WTC11 (cell line): ENCODE data around the gene TRIM46. TPM values are rescaled to one million over a fixed set of nuclear protein-coding genes. Genes with fewer than 3 reads are reported as not detected.

Experiments
- ATAC-seq: fragments of 200-7000 bp; cut with Tn5 transposase; 2 replicates; pipeline ENCODE4 v1.10.0; 2021; ENCODE audit warnings: mild to moderate bottlenecking, moderate library complexity
- CTCF ChIA-PET: fragments of 300-600 bp; sonication (Branson Sonifier 250); formaldehyde crosslinking; loops from one replicate; lab custom pipeline; 2021; ENCODE audit warnings: antibody characterized with exemption; lab: Charles Lee
- POLR2A ChIA-PET: fragments of 350-600 bp; sonication (Branson Sonifier 250); formaldehyde crosslinking; loops from one replicate; lab custom pipeline; 2021; ENCODE audit warnings: antibody characterized with exemption; lab: Charles Lee
- DNase-seq: peaks from one replicate; pipeline ENCODE4 v3.0.0; 2021; ENCODE audit warnings: low spot score
- H3K27ac Mint-ChIP-seq: 2 replicates; pipeline ENCODE4 v1.8.0; 2021; ENCODE audit warnings: mixed read lengths
- H3K27me3 Mint-ChIP-seq: 2 replicates; pipeline ENCODE4 v1.8.0; 2021; ENCODE audit warnings: low read depth, mild to moderate bottlenecking, moderate library complexity, mixed read lengths
- H3K36me3 Mint-ChIP-seq: 2 replicates; pipeline ENCODE4 v1.8.0; 2021; ENCODE audit warnings: mixed read lengths
- H3K4me1 Mint-ChIP-seq: 2 replicates; pipeline ENCODE4 v1.8.0; 2022; ENCODE audit warnings: mixed read lengths
- H3K4me3 Mint-ChIP-seq: 2 replicates; pipeline ENCODE4 v1.8.0; 2021; ENCODE audit warnings: mild to moderate bottlenecking, moderate library complexity, mixed read lengths
- H3K9me3 Mint-ChIP-seq: 2 replicates; pipeline ENCODE4 v1.8.0; 2021; ENCODE audit warnings: mixed read lengths
- ATF1 ChIP-seq: sonication (generic); formaldehyde crosslinking; IDR thresholded peaks from 2 replicates; pipeline ENCODE4 v1.8.1; 2023; ENCODE audit warnings: mild to moderate bottlenecking, moderate library complexity, missing genetic modification reagents
- GABPB1 ChIP-seq: sonication (generic); formaldehyde crosslinking; IDR thresholded peaks from 2 replicates; pipeline ENCODE4 v1.8.1; 2023; ENCODE audit warnings: mild to moderate bottlenecking, missing genetic modification reagents
- GRHL2 ChIP-seq: fragments of 250-450 bp; sonication (Bioruptor Pico); IDR thresholded peaks from 2 replicates; pipeline ENCODE4 v1.8.0; 2022; ENCODE audit warnings: mild to moderate bottlenecking, moderate library complexity; ENCODE audit not compliant: insufficient replicate concordance, severe bottlenecking
- NFYB ChIP-seq: sonication (generic); formaldehyde crosslinking; conservative IDR thresholded peaks from 2 replicates; pipeline ENCODE4 v1.8.0; 2022; ENCODE audit warnings: low read depth, missing genetic modification reagents
- PRRX2 ChIP-seq: fragments of 250-450 bp; sonication (Bioruptor Pico); IDR thresholded peaks from 2 replicates; pipeline ENCODE4 v1.8.0; 2021; ENCODE audit warnings: mild to moderate bottlenecking
- TP53 ChIP-seq: sonication (generic); formaldehyde crosslinking; IDR thresholded peaks from 2 replicates; pipeline ENCODE4 v1.8.1; 2023; ENCODE audit warnings: mild to moderate bottlenecking, missing genetic modification reagents
- ZBTB21 ChIP-seq: sonication (generic); formaldehyde crosslinking; IDR thresholded peaks from 2 replicates; pipeline ENCODE4 v1.8.1; 2023; ENCODE audit warnings: mild to moderate bottlenecking, missing genetic modification reagents, borderline replicate concordance
- ZNF232 ChIP-seq: sonication (generic); formaldehyde crosslinking; IDR thresholded peaks from 2 replicates; pipeline ENCODE4 v1.8.0; 2022; ENCODE audit warnings: mild to moderate bottlenecking, missing genetic modification reagents
- ZNF317 ChIP-seq: sonication (generic); formaldehyde crosslinking; IDR thresholded peaks from 2 replicates; pipeline ENCODE4 v1.8.1; 2023; ENCODE audit warnings: low read depth, mild to moderate bottlenecking, moderate library complexity, missing genetic modification reagents, borderline replicate concordance
- total RNA-seq: library from RNA; stranded (reverse); gene quantifications from 3 replicates; pipeline ENCODE4 v1.2.3, GENCODE V29; 2021
- TF ChIP-seq, protein P1 (sequence below): sonication (generic); formaldehyde crosslinking; IDR thresholded peaks from 2 replicates; pipeline ENCODE4 v1.8.1; 2022; ENCODE audit warnings: low read depth, mild to moderate bottlenecking, moderate library complexity, missing genetic modification reagents, borderline replicate concordance
- TF ChIP-seq, protein P2 (sequence below): sonication (generic); formaldehyde crosslinking; IDR thresholded peaks from 2 replicates; pipeline ENCODE4 v1.8.0; 2022; ENCODE audit warnings: mild to moderate bottlenecking, missing genetic modification reagents
- TF ChIP-seq, protein P3 (sequence below): sonication (generic); formaldehyde crosslinking; IDR thresholded peaks from 2 replicates; pipeline ENCODE4 v1.8.0; 2023; ENCODE audit warnings: missing genetic modification reagents, mild to moderate bottlenecking, borderline replicate concordance
- TF ChIP-seq, protein P4 (sequence below): sonication (generic); formaldehyde crosslinking; IDR thresholded peaks from 2 replicates; pipeline ENCODE4 v1.8.1; 2023; ENCODE audit warnings: mild to moderate bottlenecking, moderate library complexity, missing genetic modification reagents
- TF ChIP-seq, protein P5 (sequence below): sonication (generic); formaldehyde crosslinking; IDR thresholded peaks from 2 replicates; pipeline ENCODE4 v1.8.1; 2023; ENCODE audit warnings: mild to moderate bottlenecking, missing genetic modification reagents, moderate library complexity
- TF ChIP-seq, protein P6 (sequence below): sonication (generic); formaldehyde crosslinking; IDR thresholded peaks from 2 replicates; pipeline ENCODE4 v1.8.1; 2023; ENCODE audit warnings: mild to moderate bottlenecking, missing genetic modification reagents
- TF ChIP-seq, protein P7 (sequence below): fragments of 250-450 bp; sonication (Bioruptor Pico); conservative IDR thresholded peaks from 2 replicates; pipeline ENCODE4 v1.9.0; 2021; ENCODE audit warnings: mild to moderate bottlenecking
- TF ChIP-seq, protein P8 (sequence below): sonication (generic); formaldehyde crosslinking; IDR thresholded peaks from 2 replicates; pipeline ENCODE4 v1.8.1; 2022; ENCODE audit warnings: mild to moderate bottlenecking, moderate library complexity, missing genetic modification reagents

The TRIM46 gene
- total RNA-seq, 1 experiment from 2014 or later, result 22.1 TPM

DNA sequence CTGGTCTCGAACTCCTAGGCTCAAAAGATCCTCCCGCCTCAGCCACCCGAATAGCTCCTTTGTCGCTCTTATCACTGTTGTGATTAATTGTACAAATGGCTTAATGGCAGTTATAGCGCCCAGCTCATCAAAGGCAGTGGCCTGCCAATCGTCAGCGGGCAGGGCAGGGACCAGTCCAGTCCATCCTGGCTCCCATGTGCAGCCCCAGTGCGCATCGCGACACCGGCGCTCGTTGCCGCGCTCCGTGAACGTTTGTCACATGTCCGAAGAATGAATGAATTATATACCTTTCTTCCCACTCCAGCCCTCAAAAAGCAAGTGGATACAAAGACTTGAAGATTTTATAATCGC is 53.2 kb downstream of the TRIM46 start:
- H3K36me3 Mint-ChIP-seq, result no peaks in the 10 kb centered on the region
- DNase-seq, result peak; percentile 60
- POLR2A ChIA-PET, result interaction anchor here (0.7 to 1.4 kb wide), 6 partner anchors 17 to 210 kb away, joined by 3 to 6 read pairs (median 4); no protein-coding TSS in a partner anchor
- ATAC-seq, result peak; percentile 29
- no peaks in the 10 kb centered on the region for H3K9me3 Mint-ChIP-seq
- H3K4me1 Mint-ChIP-seq, result peaks cover 25% of the 10 kb centered on the region
- H3K4me3 Mint-ChIP-seq, result peak overlapping the region; percentile 92
- TF ChIP-seq, protein P1, sequence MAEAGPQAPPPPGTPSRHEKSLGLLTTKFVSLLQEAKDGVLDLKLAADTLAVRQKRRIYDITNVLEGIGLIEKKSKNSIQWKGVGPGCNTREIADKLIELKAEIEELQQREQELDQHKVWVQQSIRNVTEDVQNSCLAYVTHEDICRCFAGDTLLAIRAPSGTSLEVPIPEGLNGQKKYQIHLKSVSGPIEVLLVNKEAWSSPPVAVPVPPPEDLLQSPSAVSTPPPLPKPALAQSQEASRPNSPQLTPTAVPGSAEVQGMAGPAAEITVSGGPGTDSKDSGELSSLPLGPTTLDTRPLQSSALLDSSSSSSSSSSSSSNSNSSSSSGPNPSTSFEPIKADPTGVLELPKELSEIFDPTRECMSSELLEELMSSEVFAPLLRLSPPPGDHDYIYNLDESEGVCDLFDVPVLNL (CRISPR knock-in tag), result no peak
- TF ChIP-seq ZBTB21 (CRISPR knock-in tag) (no peak), GABPB1 (0 out of 2 replicates have a peak, but pooled peaks have one; percentile 16), PRRX2 (no peak), ZNF317 (CRISPR knock-in tag) (no peak), ATF1 (CRISPR knock-in tag) (no peak)
- TF ChIP-seq, protein P2, sequence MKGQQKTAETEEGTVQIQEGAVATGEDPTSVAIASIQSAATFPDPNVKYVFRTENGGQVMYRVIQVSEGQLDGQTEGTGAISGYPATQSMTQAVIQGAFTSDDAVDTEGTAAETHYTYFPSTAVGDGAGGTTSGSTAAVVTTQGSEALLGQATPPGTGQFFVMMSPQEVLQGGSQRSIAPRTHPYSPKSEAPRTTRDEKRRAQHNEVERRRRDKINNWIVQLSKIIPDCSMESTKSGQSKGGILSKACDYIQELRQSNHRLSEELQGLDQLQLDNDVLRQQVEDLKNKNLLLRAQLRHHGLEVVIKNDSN (CRISPR knock-in tag), result no peak
- TF ChIP-seq, protein P3, sequence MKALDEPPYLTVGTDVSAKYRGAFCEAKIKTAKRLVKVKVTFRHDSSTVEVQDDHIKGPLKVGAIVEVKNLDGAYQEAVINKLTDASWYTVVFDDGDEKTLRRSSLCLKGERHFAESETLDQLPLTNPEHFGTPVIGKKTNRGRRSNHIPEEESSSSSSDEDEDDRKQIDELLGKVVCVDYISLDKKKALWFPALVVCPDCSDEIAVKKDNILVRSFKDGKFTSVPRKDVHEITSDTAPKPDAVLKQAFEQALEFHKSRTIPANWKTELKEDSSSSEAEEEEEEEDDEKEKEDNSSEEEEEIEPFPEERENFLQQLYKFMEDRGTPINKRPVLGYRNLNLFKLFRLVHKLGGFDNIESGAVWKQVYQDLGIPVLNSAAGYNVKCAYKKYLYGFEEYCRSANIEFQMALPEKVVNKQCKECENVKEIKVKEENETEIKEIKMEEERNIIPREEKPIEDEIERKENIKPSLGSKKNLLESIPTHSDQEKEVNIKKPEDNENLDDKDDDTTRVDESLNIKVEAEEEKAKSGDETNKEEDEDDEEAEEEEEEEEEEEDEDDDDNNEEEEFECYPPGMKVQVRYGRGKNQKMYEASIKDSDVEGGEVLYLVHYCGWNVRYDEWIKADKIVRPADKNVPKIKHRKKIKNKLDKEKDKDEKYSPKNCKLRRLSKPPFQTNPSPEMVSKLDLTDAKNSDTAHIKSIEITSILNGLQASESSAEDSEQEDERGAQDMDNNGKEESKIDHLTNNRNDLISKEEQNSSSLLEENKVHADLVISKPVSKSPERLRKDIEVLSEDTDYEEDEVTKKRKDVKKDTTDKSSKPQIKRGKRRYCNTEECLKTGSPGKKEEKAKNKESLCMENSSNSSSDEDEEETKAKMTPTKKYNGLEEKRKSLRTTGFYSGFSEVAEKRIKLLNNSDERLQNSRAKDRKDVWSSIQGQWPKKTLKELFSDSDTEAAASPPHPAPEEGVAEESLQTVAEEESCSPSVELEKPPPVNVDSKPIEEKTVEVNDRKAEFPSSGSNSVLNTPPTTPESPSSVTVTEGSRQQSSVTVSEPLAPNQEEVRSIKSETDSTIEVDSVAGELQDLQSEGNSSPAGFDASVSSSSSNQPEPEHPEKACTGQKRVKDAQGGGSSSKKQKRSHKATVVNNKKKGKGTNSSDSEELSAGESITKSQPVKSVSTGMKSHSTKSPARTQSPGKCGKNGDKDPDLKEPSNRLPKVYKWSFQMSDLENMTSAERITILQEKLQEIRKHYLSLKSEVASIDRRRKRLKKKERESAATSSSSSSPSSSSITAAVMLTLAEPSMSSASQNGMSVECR (CRISPR knock-in tag), result no peak
- TF ChIP-seq, protein P4, sequence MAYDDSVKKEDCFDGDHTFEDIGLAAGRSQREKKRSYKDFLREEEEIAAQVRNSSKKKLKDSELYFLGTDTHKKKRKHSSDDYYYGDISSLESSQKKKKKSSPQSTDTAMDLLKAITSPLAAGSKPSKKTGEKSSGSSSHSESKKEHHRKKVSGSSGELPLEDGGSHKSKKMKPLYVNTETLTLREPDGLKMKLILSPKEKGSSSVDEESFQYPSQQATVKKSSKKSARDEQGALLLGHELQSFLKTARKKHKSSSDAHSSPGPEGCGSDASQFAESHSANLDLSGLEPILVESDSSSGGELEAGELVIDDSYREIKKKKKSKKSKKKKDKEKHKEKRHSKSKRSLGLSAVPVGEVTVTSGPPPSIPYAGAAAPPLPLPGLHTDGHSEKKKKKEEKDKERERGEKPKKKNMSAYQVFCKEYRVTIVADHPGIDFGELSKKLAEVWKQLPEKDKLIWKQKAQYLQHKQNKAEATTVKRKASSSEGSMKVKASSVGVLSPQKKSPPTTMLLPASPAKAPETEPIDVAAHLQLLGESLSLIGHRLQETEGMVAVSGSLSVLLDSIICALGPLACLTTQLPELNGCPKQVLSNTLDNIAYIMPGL (CRISPR knock-in tag), result peak; percentile 10; the same call in 1 of the 2 replicates
- TF ChIP-seq, protein P5, sequence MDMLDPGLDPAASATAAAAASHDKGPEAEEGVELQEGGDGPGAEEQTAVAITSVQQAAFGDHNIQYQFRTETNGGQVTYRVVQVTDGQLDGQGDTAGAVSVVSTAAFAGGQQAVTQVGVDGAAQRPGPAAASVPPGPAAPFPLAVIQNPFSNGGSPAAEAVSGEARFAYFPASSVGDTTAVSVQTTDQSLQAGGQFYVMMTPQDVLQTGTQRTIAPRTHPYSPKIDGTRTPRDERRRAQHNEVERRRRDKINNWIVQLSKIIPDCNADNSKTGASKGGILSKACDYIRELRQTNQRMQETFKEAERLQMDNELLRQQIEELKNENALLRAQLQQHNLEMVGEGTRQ (CRISPR knock-in tag), result no peak
- TF ChIP-seq, protein P6, sequence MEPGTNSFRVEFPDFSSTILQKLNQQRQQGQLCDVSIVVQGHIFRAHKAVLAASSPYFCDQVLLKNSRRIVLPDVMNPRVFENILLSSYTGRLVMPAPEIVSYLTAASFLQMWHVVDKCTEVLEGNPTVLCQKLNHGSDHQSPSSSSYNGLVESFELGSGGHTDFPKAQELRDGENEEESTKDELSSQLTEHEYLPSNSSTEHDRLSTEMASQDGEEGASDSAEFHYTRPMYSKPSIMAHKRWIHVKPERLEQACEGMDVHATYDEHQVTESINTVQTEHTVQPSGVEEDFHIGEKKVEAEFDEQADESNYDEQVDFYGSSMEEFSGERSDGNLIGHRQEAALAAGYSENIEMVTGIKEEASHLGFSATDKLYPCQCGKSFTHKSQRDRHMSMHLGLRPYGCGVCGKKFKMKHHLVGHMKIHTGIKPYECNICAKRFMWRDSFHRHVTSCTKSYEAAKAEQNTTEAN (CRISPR knock-in tag), result peak; percentile 30; the same call in 1 of the 2 replicates
- H3K27ac Mint-ChIP-seq, result peak overlapping the region; percentile 95
- peaks cover 29% of the 10 kb centered on the region for H3K27me3 Mint-ChIP-seq
- CTCF ChIA-PET, result interaction anchor here (0.9 to 6.1 kb wide), 14 partner anchors 18 to 209 kb away, joined by 3 to 48 read pairs (median 4); partner anchors contain the start of genes CLK2, KRTCAP2, MTX1 and THBS3

DNA sequence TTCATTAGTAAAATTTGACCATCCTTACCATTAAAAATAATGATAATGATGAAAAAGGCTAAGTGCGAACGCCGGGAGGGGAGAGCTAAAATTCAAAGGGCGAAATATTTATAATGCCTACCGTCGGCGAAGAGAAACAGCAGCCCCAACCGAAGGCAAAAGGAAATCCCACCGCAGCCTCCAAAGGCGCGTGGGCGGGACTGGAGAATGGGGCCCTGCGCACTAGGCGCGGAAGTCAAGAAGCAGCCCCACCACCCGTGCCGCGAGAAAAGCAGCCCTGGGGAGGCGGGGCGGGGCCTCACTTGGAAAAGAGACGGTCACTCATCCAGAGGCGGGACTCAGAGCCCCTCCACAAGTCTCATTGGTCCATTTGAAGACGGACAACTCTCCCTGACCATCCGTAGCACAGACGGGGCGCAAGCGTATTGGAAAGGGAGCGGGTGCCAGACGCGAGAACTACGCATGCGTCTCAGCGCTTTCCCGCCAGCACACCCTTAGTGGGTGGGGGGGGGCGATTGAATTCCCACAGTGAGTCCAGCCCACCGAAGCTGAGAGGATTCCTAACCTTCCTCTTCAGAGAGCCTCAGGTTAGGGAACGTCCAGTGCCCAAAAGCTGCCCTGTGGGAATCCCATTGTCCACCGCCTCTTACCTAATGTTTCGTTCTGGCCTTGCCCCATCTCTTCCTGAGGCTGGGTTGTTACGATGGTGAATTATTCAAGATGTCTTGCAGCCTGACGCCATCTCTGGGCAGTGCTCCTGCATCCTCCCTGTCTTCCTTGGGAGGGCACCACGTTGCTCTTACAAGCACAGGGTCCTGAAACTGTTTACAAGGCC is 53.8 kb downstream of the TRIM46 start:
- peak overlapping the region; percentile 97 for H3K27ac Mint-ChIP-seq
- H3K27me3 Mint-ChIP-seq, result peaks cover 29% of the 10 kb centered on the region
- ATAC-seq (peak; percentile 96), DNase-seq (peak; percentile 97)
- H3K36me3 Mint-ChIP-seq, result no peaks in the 10 kb centered on the region
- ChIA-PET CTCF (interaction anchor here (0.6 to 6.1 kb wide), 15 partner anchors 18 to 210 kb away, joined by 3 to 48 read pairs (median 4); partner anchors contain the start of genes CLK2, KRTCAP2, MTX1 and THBS3), POLR2A (interaction anchor here (0.6 to 1.8 kb wide), 9 partner anchors 17 to 89 kb away, joined by 3 to 6 read pairs (median 4); partner anchors contain the start of genes CLK2 and THBS3)
- no peaks in the 10 kb centered on the region for H3K9me3 Mint-ChIP-seq
- H3K4me3 Mint-ChIP-seq, result peak overlapping the region; percentile 92
- peaks cover 22% of the 10 kb centered on the region for H3K4me1 Mint-ChIP-seq
- TF ChIP-seq, protein P7, sequence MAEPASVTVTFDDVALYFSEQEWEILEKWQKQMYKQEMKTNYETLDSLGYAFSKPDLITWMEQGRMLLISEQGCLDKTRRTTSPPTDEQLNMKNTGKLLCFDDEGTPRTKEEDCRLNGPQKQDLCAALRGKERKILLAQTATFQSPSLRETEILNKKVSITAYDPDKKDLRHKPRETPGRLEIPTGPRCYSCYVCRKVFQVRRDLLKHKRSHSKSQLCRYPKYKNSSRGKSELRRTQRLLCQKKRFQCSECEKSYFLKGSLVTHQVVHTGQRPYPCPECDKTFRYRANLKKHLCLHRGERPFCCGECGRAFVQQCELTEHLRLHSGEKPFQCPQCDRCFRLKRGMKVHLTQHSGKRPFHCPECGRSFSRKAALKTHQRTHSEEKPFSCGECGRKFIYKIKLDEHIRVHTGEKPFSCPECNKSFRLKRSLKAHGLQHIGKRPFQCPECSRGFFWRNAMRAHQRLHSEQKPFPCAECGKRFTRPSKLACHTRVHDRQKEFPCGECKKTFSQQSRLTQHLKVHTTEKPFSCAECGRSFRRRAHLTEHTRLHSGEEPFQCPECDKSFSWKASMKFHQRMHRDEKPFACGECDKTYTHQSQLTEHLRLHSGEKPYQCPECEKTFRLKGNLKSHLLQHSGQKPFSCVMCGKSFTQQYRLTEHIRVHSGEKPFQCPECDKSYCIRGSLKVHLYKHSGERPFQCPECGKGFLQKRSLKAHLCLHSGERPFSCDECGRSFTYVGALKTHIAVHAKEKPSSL (CRISPR knock-in tag), result no peak
- TF ChIP-seq NFYB (CRISPR knock-in tag) (peak; percentile 92), TP53 (CRISPR knock-in tag) (no peak), GRHL2 (CRISPR knock-in tag) (no peak), ZNF232 (CRISPR knock-in tag) (0 out of 2 replicates have a peak, but pooled peaks have one; percentile 75)
- TF ChIP-seq, protein P8, sequence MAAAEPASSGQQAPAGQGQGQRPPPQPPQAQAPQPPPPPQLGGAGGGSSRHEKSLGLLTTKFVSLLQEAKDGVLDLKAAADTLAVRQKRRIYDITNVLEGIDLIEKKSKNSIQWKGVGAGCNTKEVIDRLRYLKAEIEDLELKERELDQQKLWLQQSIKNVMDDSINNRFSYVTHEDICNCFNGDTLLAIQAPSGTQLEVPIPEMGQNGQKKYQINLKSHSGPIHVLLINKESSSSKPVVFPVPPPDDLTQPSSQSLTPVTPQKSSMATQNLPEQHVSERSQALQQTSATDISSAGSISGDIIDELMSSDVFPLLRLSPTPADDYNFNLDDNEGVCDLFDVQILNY (CRISPR knock-in tag), result peak; percentile 99
